HepG2 (cell line): Measurements from ENCODE around the gene CRYZL1. TPM values are rescaled to one million over a fixed set of nuclear protein-coding genes. Genes with fewer than 3 reads are reported as not detected.

Experiments used
- ADNP ChIP-seq: sonication (generic); formaldehyde crosslinking; IDR thresholded peaks from 2 replicates; pipeline ENCODE4 v1.4.0; 2020; ENCODE audit warnings: missing genetic modification reagents
- AGO1 ChIP-seq: fragments of 200-400 bp; formaldehyde crosslinking; IDR thresholded peaks from 2 replicates; pipeline ENCODE4 v1.6.1; 2017; ENCODE audit warnings: mild to moderate bottlenecking, low read depth, low read length, moderate library complexity; ENCODE audit not compliant: poor library complexity, severe bottlenecking
- ARNT2 ChIP-seq: sonication (generic); formaldehyde crosslinking; IDR thresholded peaks from 2 replicates; pipeline ENCODE4 v1.8.0; 2022; ENCODE audit warnings: mild to moderate bottlenecking, low read depth, missing genetic modification reagents, moderate library complexity
- ESRRA ChIP-seq: sonication (generic); formaldehyde crosslinking; IDR thresholded peaks from 2 replicates; pipeline ENCODE4 v1.5.1; 2020; ENCODE audit warnings: mild to moderate bottlenecking, low read depth, missing genetic modification reagents
- GABPA ChIP-seq, 2 experiments: IDR thresholded peaks; 2 replicates each; pipeline ENCODE4 v1.6.1; 2011 to 2016; ENCODE audit warnings: low read depth in 2 of 2, low read length in 1 of 2, missing biosample characterization in 1 of 2, missing genetic modification characterization in 1 of 2
- KDM5B ChIP-seq: sonication (generic); formaldehyde crosslinking; IDR thresholded peaks from 2 replicates; pipeline ENCODE4 v1.4.0; 2020; ENCODE audit warnings: missing genetic modification reagents, mild to moderate bottlenecking, borderline replicate concordance
- KLF13 ChIP-seq: sonication (generic); formaldehyde crosslinking; IDR thresholded peaks from 2 replicates; pipeline ENCODE4 v1.4.0; 2020; ENCODE audit warnings: mild to moderate bottlenecking, missing genetic modification reagents
- KMT2B ChIP-seq: IDR thresholded peaks from 2 replicates; pipeline ENCODE4 v1.6.1; 2016; ENCODE audit warnings: missing genetic modification reagents, missing compliant biosample characterization
- PHF8 ChIP-seq: sonication (generic); formaldehyde crosslinking; IDR thresholded peaks from 2 replicates; pipeline ENCODE4 v1.5.0; 2020; ENCODE audit warnings: missing genetic modification reagents
- RAD51 ChIP-seq: fragments of 450-650 bp; IDR thresholded peaks from 2 replicates; pipeline ENCODE4 v1.6.1; 2016; ENCODE audit warnings: borderline replicate concordance
- RBAK ChIP-seq: sonication (generic); formaldehyde crosslinking; IDR thresholded peaks from 2 replicates; pipeline ENCODE4 v1.5.1; 2020; ENCODE audit warnings: mild to moderate bottlenecking, missing genetic modification reagents
- ZIK1 ChIP-seq: sonication (generic); formaldehyde crosslinking; IDR thresholded peaks from 2 replicates; pipeline ENCODE4 v1.5.0; 2020; ENCODE audit warnings: mild to moderate bottlenecking, low read depth, missing genetic modification reagents, borderline replicate concordance
- ZNF335 ChIP-seq: sonication (generic); formaldehyde crosslinking; IDR thresholded peaks from 2 replicates; pipeline ENCODE4 v1.4.0; 2020; ENCODE audit warnings: missing genetic modification reagents
- ZNF354B ChIP-seq: sonication (generic); formaldehyde crosslinking; IDR thresholded peaks from 2 replicates; pipeline ENCODE4 v1.8.0; 2022; ENCODE audit warnings: mild to moderate bottlenecking, missing genetic modification reagents
- ZNF563 ChIP-seq: sonication (generic); formaldehyde crosslinking; IDR thresholded peaks from 2 replicates; pipeline ENCODE4 v1.8.0; 2022; ENCODE audit warnings: mild to moderate bottlenecking, moderate library complexity, missing genetic modification reagents
- ZNF678 ChIP-seq: sonication (generic); formaldehyde crosslinking; IDR thresholded peaks from 2 replicates; pipeline ENCODE4 v1.4.0; 2020; ENCODE audit warnings: mild to moderate bottlenecking, missing genetic modification reagents
- ZNF709 ChIP-seq: sonication (generic); formaldehyde crosslinking; IDR thresholded peaks from 2 replicates; pipeline ENCODE4 v1.5.0; 2020; ENCODE audit warnings: mild to moderate bottlenecking, missing genetic modification reagents
- ZNF766 ChIP-seq: sonication (generic); formaldehyde crosslinking; IDR thresholded peaks from 2 replicates; pipeline ENCODE4 v1.5.0; 2020; ENCODE audit warnings: missing genetic modification reagents, borderline replicate concordance
- polyA plus RNA-seq, 8 experiments: library from polyadenylated mRNA; depleted of rRNA in 3 of 8; stranded (reverse) in 7 of 8; unstranded in 1 of 8; fragments of >200 nt; fragmentation: Illumina TruSeq in 4 of 8; extraction: Trizol in 4 of 8; gene quantifications; 2 replicates each; pipeline versions ENCODE4 v1.2.1 to v1.2.3, GENCODE V29; 2011 to 2016; ENCODE audit warnings: low read depth in 4 of 8, missing spikeins in 1 of 8, mixed read lengths in 1 of 8; ENCODE audit not compliant: insufficient read depth in 1 of 8
- total RNA-seq, 5 experiments: library from RNA; depleted of rRNA; stranded (reverse); fragments of >200 nt; fragmentation: Illumina TruSeq; extraction: Trizol; gene quantifications; 2 replicates each; pipeline ENCODE4 v1.2.3, GENCODE V29; 2016; ENCODE audit warnings: low read depth in 1 of 5
- TF ChIP-seq, protein P1 (sequence below): sonication (generic); formaldehyde crosslinking; conservative IDR thresholded peaks from 2 replicates; pipeline ENCODE4 v1.4.0; 2020; ENCODE audit warnings: missing genetic modification reagents
- TF ChIP-seq, protein P2 (sequence below): sonication (generic); formaldehyde crosslinking; IDR thresholded peaks from 2 replicates; pipeline ENCODE4 v1.5.0; 2020; ENCODE audit warnings: missing genetic modification reagents, mild to moderate bottlenecking, borderline replicate concordance
- TF ChIP-seq, protein P3 (sequence below): sonication (generic); formaldehyde crosslinking; conservative IDR thresholded peaks from 2 replicates; pipeline ENCODE4 v1.8.0; 2022; ENCODE audit warnings: mild to moderate bottlenecking, moderate library complexity, missing genetic modification reagents
- TF ChIP-seq, protein P4 (sequence below): IDR thresholded peaks from 2 replicates; pipeline ENCODE4 v1.6.1; 2018; ENCODE audit warnings: missing genetic modification reagents
- TF ChIP-seq, protein P5 (sequence below): IDR thresholded peaks from 2 replicates; pipeline ENCODE4 v1.6.1; 2018; ENCODE audit warnings: missing genetic modification reagents, mild to moderate bottlenecking, missing compliant biosample characterization

Gene CRYZL1
- total and polyA plus RNA-seq, 2 of the 13 experiments (the other 11 are each of a cell fraction or from before 2014, with no cell fraction given), result 20.3 to 27.7 TPM

DNA sequence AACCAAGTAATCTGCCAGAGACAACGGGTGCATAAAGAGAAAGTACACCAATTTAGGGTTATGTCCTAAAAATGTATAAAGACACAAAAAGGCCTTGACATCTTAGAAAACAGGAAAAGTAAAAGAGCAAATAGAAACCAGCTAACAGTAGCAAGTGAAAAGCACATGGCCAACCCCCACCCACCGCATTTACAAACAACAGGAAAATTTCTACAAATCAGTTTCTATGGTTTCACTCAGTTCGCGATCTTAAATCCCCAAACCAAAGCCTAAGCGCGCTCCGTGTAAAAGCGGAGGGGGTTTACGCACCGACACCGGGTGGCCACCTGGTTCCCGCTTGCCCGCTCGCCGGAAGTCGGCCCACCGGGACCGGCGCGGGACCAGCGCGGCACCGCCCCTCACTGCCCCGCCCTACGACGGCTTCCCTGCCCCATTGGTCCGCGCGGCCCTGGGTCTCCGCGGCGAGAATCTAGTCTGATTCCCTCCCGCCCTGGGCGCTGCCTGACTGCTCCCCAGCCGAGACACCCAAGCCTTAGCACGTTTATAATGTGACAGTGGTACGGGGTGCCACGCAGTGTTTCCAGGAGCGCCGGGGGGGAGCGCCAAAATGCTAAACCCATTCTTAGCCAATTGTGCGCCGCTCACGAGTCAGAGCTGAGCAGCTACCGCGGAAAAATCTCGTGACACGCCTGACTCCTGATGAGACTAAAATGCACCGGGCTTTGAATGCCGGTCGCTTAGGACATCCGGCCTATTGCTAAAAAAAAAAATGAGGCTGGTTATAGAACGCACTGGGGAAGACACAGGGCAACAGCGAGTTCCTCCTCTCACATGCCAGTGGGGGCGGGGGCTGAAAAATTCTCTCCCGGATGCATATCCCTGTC, 99.5 kb downstream of the CRYZL1 start, which contains the start of gene GART (continued):
- TF ChIP-seq, protein P1, sequence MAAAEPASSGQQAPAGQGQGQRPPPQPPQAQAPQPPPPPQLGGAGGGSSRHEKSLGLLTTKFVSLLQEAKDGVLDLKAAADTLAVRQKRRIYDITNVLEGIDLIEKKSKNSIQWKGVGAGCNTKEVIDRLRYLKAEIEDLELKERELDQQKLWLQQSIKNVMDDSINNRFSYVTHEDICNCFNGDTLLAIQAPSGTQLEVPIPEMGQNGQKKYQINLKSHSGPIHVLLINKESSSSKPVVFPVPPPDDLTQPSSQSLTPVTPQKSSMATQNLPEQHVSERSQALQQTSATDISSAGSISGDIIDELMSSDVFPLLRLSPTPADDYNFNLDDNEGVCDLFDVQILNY (CRISPR knock-in tag), result peak; percentile 55; the same call in 1 of the 2 replicates
- TF ChIP-seq KDM5B (CRISPR knock-in tag) (peak; percentile 72), RAD51 (no peak), ZIK1 (CRISPR knock-in tag) (no peak), KMT2B (CRISPR knock-in tag) (0 out of 2 replicates have a peak, but pooled peaks have one; percentile 23), AGO1 (no peak), PHF8 (CRISPR knock-in tag) (peak; percentile 56), GABPA (IDR thresholded peaks at IDR 0.05; ENCODE audit: low read depth, low read length) (peak; percentile 81), GABPA (CRISPR knock-in tag; IDR thresholded peaks at IDR 0.05; ENCODE audit: low read depth) (peak; percentile 78), KLF13 (no peak), ZNF766 (CRISPR knock-in tag) (0 out of 2 replicates have a peak, but pooled peaks have one; percentile 47), ZNF335 (peak; percentile 71), ZNF563 (CRISPR knock-in tag) (peak; percentile 45), ZNF709 (CRISPR knock-in tag) (no peak), ZNF678 (CRISPR knock-in tag) (no peak), ARNT2 (CRISPR knock-in tag) (peak; percentile 31; the same call in 1 of the 2 replicates), ESRRA (CRISPR knock-in tag) (0 out of 2 replicates have a peak, but pooled peaks have one; percentile 22), ADNP (CRISPR knock-in tag) (no peak), ZNF354B (CRISPR knock-in tag) (no peak), RBAK (CRISPR knock-in tag) (no peak)
- TF ChIP-seq, protein P2, sequence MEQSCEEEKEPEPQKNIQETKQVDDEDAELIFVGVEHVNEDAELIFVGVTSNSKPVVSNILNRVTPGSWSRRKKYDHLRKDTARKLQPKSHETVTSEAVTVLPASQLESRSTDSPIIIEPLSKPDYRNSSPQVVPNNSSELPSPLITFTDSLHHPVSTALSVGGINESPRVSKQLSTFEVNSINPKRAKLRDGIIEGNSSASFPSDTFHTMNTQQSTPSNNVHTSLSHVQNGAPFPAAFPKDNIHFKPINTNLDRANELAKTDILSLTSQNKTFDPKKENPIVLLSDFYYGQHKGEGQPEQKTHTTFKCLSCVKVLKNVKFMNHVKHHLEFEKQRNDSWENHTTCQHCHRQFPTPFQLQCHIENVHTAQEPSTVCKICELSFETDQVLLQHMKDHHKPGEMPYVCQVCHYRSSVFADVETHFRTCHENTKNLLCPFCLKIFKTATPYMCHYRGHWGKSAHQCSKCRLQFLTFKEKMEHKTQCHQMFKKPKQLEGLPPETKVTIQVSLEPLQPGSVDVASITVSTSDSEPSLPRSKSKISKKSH, result peak; percentile 91; the same call in 1 of the 2 replicates
- TF ChIP-seq, protein P3, sequence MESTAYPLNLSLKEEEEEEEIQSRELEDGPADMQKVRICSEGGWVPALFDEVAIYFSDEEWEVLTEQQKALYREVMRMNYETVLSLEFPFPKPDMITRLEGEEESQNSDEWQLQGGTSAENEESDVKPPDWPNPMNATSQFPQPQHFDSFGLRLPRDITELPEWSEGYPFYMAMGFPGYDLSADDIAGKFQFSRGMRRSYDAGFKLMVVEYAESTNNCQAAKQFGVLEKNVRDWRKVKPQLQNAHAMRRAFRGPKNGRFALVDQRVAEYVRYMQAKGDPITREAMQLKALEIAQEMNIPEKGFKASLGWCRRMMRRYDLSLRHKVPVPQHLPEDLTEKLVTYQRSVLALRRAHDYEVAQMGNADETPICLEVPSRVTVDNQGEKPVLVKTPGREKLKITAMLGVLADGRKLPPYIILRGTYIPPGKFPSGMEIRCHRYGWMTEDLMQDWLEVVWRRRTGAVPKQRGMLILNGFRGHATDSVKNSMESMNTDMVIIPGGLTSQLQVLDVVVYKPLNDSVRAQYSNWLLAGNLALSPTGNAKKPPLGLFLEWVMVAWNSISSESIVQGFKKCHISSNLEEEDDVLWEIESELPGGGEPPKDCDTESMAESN (CRISPR knock-in tag), result no peak
- TF ChIP-seq, protein P4, sequence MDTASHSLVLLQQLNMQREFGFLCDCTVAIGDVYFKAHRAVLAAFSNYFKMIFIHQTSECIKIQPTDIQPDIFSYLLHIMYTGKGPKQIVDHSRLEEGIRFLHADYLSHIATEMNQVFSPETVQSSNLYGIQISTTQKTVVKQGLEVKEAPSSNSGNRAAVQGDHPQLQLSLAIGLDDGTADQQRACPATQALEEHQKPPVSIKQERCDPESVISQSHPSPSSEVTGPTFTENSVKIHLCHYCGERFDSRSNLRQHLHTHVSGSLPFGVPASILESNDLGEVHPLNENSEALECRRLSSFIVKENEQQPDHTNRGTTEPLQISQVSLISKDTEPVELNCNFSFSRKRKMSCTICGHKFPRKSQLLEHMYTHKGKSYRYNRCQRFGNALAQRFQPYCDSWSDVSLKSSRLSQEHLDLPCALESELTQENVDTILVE (CRISPR knock-in tag), result peak; percentile 99
- TF ChIP-seq, protein P5, sequence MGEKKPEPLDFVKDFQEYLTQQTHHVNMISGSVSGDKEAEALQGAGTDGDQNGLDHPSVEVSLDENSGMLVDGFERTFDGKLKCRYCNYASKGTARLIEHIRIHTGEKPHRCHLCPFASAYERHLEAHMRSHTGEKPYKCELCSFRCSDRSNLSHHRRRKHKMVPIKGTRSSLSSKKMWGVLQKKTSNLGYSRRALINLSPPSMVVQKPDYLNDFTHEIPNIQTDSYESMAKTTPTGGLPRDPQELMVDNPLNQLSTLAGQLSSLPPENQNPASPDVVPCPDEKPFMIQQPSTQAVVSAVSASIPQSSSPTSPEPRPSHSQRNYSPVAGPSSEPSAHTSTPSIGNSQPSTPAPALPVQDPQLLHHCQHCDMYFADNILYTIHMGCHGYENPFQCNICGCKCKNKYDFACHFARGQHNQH (CRISPR knock-in tag), result peak; percentile 63; the same call in 1 of the 2 replicates
